ENCODE measurements around the gene SPRYD7.
A peak's percentile ranks its signal among the peaks of the same experiment; 100 is the strongest.
"Not testable (repeated sequence)": the region's sequence is repeated elsewhere in the genome, so short reads cannot be mapped to it uniquely, and the experiment has no call there.

Gene SPRYD7

GRCh38 chr13:49936075-49936967 lies at the start of gene SPRYD7:
SPRYD7 (minus strand) TSS chr13:49936340; CDS start chr13:49936235, 105 bp downstream.
- Mint-ChIP-seq H3K36me3 (peaks cover 8% of the 10 kb centered on the region), H3K9me3 (no peaks in the 10 kb centered on the region), H3K27ac (peak within 1 kb of the TSS; percentile 91), H3K4me3 (peak within 1 kb of the TSS; percentile 81), H3K4me1 (peaks cover 19% of the 10 kb centered on the region)
- ATAC-seq (peak; percentile 98), DNase-seq (ENCODE audit: low spot score in 2 of 2) (peak; percentile 96 to 99)

GRCh38 chr13:49985129-49985528 lies 49.0 kb upstream of the SPRYD7 start:
- H3K36me3 Mint-ChIP-seq: peaks cover 5% of the 10 kb centered on the region
- no peak overlapping the region for H3K27ac Mint-ChIP-seq
- H3K4me1 Mint-ChIP-seq: no peaks in the 10 kb centered on the region
- DNase-seq (ENCODE audit: low spot score in 2 of 2) (no peak), ATAC-seq (no peak)
- H3K9me3 Mint-ChIP-seq: no peaks in the 10 kb centered on the region
- no peak overlapping the region for H3K4me3 Mint-ChIP-seq

GRCh38 chr13:49980266-49980665 lies 44.1 kb upstream of the SPRYD7 start:
- Mint-ChIP-seq H3K36me3 (peaks cover 11% of the 10 kb centered on the region), H3K4me1 (no peaks in the 10 kb centered on the region), H3K4me3 (no peak overlapping the region), H3K9me3 (no peaks in the 10 kb centered on the region), H3K27ac (no peak overlapping the region)
- DNase-seq (ENCODE audit: low spot score in 2 of 2): no peak
- ATAC-seq: no peak

- H3K4me3 Mint-ChIP-seq: no peak overlapping the region
- DNase-seq (ENCODE audit: low spot score in 2 of 2) (no peak), ATAC-seq (no peak)
- H3K36me3 Mint-ChIP-seq: peaks cover 6% of the 10 kb centered on the region
- no peaks in the 10 kb centered on the region for H3K9me3 Mint-ChIP-seq
- H3K4me1 Mint-ChIP-seq: no peaks in the 10 kb centered on the region
- no peak overlapping the region for H3K27ac Mint-ChIP-seq
These were observed 41.9 kb upstream of the SPRYD7 start for GRCh38 chr13:49977992-49978391.

- no peaks in the 10 kb centered on the region for H3K9me3 Mint-ChIP-seq
- peaks cover 6% of the 10 kb centered on the region for H3K36me3 Mint-ChIP-seq
- ATAC-seq: peak; percentile 80
- peak; percentile 56 to 76 for DNase-seq (ENCODE audit: low spot score in 2 of 2)
- H3K4me1 Mint-ChIP-seq: no peaks in the 10 kb centered on the region
- no peak overlapping the region for H3K4me3 Mint-ChIP-seq
- no peak overlapping the region for H3K27ac Mint-ChIP-seq
These were observed 40.4 kb upstream of the SPRYD7 start for GRCh38 chr13:49976314-49977258.

- DNase-seq (ENCODE audit: low spot score in 2 of 2) (no peak), ATAC-seq (no peak)
- Mint-ChIP-seq H3K9me3 (no peaks in the 10 kb centered on the region), H3K27ac (no peak overlapping the region), H3K4me1 (no peaks in the 10 kb centered on the region), H3K4me3 (no peak overlapping the region), H3K36me3 (peaks cover 6% of the 10 kb centered on the region)
These were observed 39.7 kb upstream of the SPRYD7 start for GRCh38 chr13:49975826-49976225.

- Mint-ChIP-seq H3K27ac (no peak overlapping the region), H3K4me1 (no peaks in the 10 kb centered on the region), H3K4me3 (no peak overlapping the region), H3K9me3 (no peaks in the 10 kb centered on the region), H3K36me3 (no peaks in the 10 kb centered on the region)
- ATAC-seq (no peak), DNase-seq (ENCODE audit: low spot score in 2 of 2) (no peak)
These were observed 36.6 kb upstream of the SPRYD7 start for GRCh38 chr13:49972709-49973108.

GRCh38 chr13:49967456-49967855 lies 31.3 kb upstream of the SPRYD7 start:
- Mint-ChIP-seq H3K36me3 (no peaks in the 10 kb centered on the region), H3K4me1 (no peaks in the 10 kb centered on the region), H3K9me3 (peaks cover 22% of the 10 kb centered on the region), H3K4me3 (no peak overlapping the region), H3K27ac (no peak overlapping the region)
- no peak for DNase-seq (ENCODE audit: low spot score in 2 of 2)
- no peak for ATAC-seq

- DNase-seq (ENCODE audit: low spot score in 2 of 2) (no peak), ATAC-seq (no peak)
- Mint-ChIP-seq H3K4me1 (no peaks in the 10 kb centered on the region), H3K27ac (no peak overlapping the region), H3K9me3 (peaks cover 8% of the 10 kb centered on the region), H3K4me3 (no peak overlapping the region), H3K36me3 (no peaks in the 10 kb centered on the region)
These were observed 22.2 kb upstream of the SPRYD7 start for GRCh38 chr13:49958321-49958720.

GRCh38 chr13:49956131-49956530 lies 20.0 kb upstream of the SPRYD7 start:
- no peaks in the 10 kb centered on the region for H3K4me1 Mint-ChIP-seq

GRCh38 chr13:49954674-49955455 lies 18.7 kb upstream of the SPRYD7 start:
- H3K4me1 Mint-ChIP-seq: no peaks in the 10 kb centered on the region
- no peaks in the 10 kb centered on the region for H3K36me3 Mint-ChIP-seq
- no peak for DNase-seq (ENCODE audit: low spot score in 2 of 2)
- no peak for ATAC-seq
- H3K9me3 Mint-ChIP-seq: no peaks in the 10 kb centered on the region
- no peak overlapping the region for H3K4me3 Mint-ChIP-seq
- H3K27ac Mint-ChIP-seq: no peak overlapping the region

More at GRCh38 chr13:49956131-49956530, 20.0 kb upstream of the SPRYD7 start:
- ATAC-seq (no peak), DNase-seq (ENCODE audit: low spot score in 2 of 2) (no peak)
- Mint-ChIP-seq H3K27ac (no peak overlapping the region), H3K4me3 (no peak overlapping the region), H3K36me3 (no peaks in the 10 kb centered on the region), H3K9me3 (no peaks in the 10 kb centered on the region)

GRCh38 chr13:49953560-49953959 lies 17.4 kb upstream of the SPRYD7 start:
- no peak for ATAC-seq
- no peak for DNase-seq (ENCODE audit: low spot score in 2 of 2)
- H3K27ac Mint-ChIP-seq: no peak overlapping the region
- H3K9me3 Mint-ChIP-seq: peaks cover 2% of the 10 kb centered on the region
- no peaks in the 10 kb centered on the region for H3K4me1 Mint-ChIP-seq
- H3K4me3 Mint-ChIP-seq: no peak overlapping the region
- H3K36me3 Mint-ChIP-seq: no peaks in the 10 kb centered on the region

GRCh38 chr13:49951754-49952535 lies 15.8 kb upstream of the SPRYD7 start:
- ATAC-seq: no peak
- Mint-ChIP-seq H3K4me3 (no peak overlapping the region), H3K4me1 (no peaks in the 10 kb centered on the region), H3K27ac (no peak overlapping the region), H3K9me3 (peaks cover 2% of the 10 kb centered on the region), H3K36me3 (no peaks in the 10 kb centered on the region)
- DNase-seq (ENCODE audit: low spot score in 2 of 2): no peak

- H3K27ac Mint-ChIP-seq; DNase-seq (ENCODE audit: low spot score in 2 of 2); H3K36me3 Mint-ChIP-seq; H3K9me3 Mint-ChIP-seq; H3K4me1 Mint-ChIP-seq; ATAC-seq; H3K4me3 Mint-ChIP-seq: not testable (repeated sequence)
These were observed 12.7 kb upstream of the SPRYD7 start for GRCh38 chr13:49948777-49949270.

All from stimulated activated effector memory CD8-positive, alpha-beta T cell treated with anti-CD3 and anti-CD28 coated beads, Interleukin-12 subunit alpha, Interleukin-12 subunit beta, amount 100 ng/mL, for 72 hours (primary cell).